Ovary (tissue), 3 donors: ENCODE measurements around the gene TTC33.

ENCODE experiments used
- CTCF ChIP-seq, 3 donors: fragments of 450-650 bp in 2 of 3; fragments of 200-600 bp in 1 of 3; IDR thresholded peaks; one replicate each; pipeline versions ENCODE4 v1.5.1 to v1.8.0; 2016 to 2022; ENCODE audit warnings: antibody characterized with exemption in 3 of 3, mild to moderate bottlenecking in 1 of 3
- POLR2A ChIP-seq: fragments of 450-650 bp; IDR thresholded peaks from one replicate; pipeline ENCODE4 v1.6.1; 2017; ENCODE audit warnings: antibody characterized with exemption, mild to moderate bottlenecking, moderate library complexity
- donor health status: DM: no; HTN: no; CAD: no.

GRCh38 chr5:40515476-40515875 is 240.3 kb downstream of the TTC33 start:
- TF ChIP-seq CTCF (IDR thresholded peaks at IDR 0.05) (no peak), POLR2A (no peak)
